Right cardiac atrium (tissue), 5 donors: Measurements from ENCODE around the gene SDK1. TPM values are rescaled to one million over a fixed set of nuclear protein-coding genes. Genes with fewer than 3 reads are reported as not detected.

ENCODE experiments used
- ATAC-seq, 2 donors: fragments of 200-7000 bp; cut with Tn5 transposase; one replicate each; pipeline versions ENCODE4 v1.8.0 to v1.9.1; 2020; ENCODE audit warnings: moderate library complexity in 2 of 2, mild to moderate bottlenecking in 1 of 2
- DNase-seq, 3 donors: peaks; one replicate each; pipeline ENCODE4 v3.0.0-alpha.2; 2020
- H3K27ac ChIP-seq: one replicate; pipeline ENCODE4 v1.5.1; 2013; ENCODE audit warnings: mild to moderate bottlenecking, low read length, control low read depth, moderate library complexity
- H3K27me3 ChIP-seq: one replicate; pipeline ENCODE4 v1.6.1; 2013; ENCODE audit not compliant: control insufficient read depth, insufficient read depth
- H3K4me1 ChIP-seq: one replicate; pipeline ENCODE4 v1.6.1; 2013; ENCODE audit warnings: low read length; ENCODE audit not compliant: control insufficient read depth, insufficient read depth
- H3K4me3 ChIP-seq: one replicate; pipeline ENCODE4 v1.5.1; 2013; ENCODE audit warnings: low read length, control low read depth
- H3K9me3 ChIP-seq: one replicate; pipeline ENCODE4 v1.6.1; 2013; ENCODE audit warnings: low read length; ENCODE audit not compliant: control insufficient read depth
- WGBS: extraction: QIAGEN DNeasy Blood & Tissue Kit; methylation state at CpG from one replicate; pipeline ENCODE4 v1.1.7; 2013; 5-methylcytosine and 5-hydroxymethylcytosine counted together
- intact Hi-C, 4 donors: fragments of 100-400 bp; cut with DNase I; formaldehyde crosslinking; loops; one replicate each; pipeline versions ENCODE4 v1.11.0 to v1.14.0; 2022 to 2023
- polyA plus RNA-seq: library from polyadenylated mRNA; stranded (reverse); fragments of 200-250 nt; gene quantifications from one replicate; pipeline ENCODE4 v1.2.3, GENCODE V29; 2013
- total RNA-seq, 4 donors: library from RNA; stranded (reverse); fragmentation: NEBNext Ultra II Directional; extraction: Animal tissue kit (Norgen Biotek cat#: 25700); gene quantifications; one replicate each; pipeline ENCODE4 v1.2.1, GENCODE V29; 2021
- donor health status: healthy with polysubstance abuse.
- donor health status: DM: no; HTN: yes; CAD: no.
- donor health status: DM: no; HTN: no; CAD: no.
- donor health status: DM: no; HTN: yes; CAD: no; lungs with severe emphysema.
- donor health status: DM: yes; HTN: yes; CAD: no.

The SDK1 gene
- total and polyA plus RNA-seq, 5 donors, result 0.97 to 3.2 (median 2.4) TPM

DNA sequence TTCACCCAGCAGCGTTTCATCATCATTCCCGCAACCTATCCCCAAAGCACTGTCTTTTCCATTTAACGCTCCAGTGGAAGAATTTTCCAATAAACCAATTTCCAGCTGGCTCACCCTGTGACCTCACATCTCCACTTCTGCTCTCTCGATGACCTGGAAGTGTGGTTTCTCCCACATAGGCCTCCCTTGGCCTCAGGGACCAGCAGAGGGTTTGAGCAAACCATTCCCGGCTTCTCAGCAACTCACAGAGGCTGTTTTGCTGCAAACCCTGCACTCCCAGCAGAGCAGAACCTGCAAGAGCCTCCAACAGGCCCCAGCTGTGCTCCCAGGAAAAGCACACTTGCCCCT, 858.1 kb downstream of the SDK1 start:
- ATAC-seq, result no peak
- no peaks in the 10 kb centered on the region for H3K27me3 ChIP-seq
- 88% methylated on average over 5 of the region's 5 CpGs for WGBS
- no peaks in the 10 kb centered on the region for H3K4me1 ChIP-seq
- intact Hi-C loops, result no loop called here
- DNase-seq, result no peak
- no peak overlapping the region for H3K4me3 ChIP-seq
- H3K9me3 ChIP-seq, result no peaks in the 10 kb centered on the region
- H3K27ac ChIP-seq, result no peak overlapping the region

DNA sequence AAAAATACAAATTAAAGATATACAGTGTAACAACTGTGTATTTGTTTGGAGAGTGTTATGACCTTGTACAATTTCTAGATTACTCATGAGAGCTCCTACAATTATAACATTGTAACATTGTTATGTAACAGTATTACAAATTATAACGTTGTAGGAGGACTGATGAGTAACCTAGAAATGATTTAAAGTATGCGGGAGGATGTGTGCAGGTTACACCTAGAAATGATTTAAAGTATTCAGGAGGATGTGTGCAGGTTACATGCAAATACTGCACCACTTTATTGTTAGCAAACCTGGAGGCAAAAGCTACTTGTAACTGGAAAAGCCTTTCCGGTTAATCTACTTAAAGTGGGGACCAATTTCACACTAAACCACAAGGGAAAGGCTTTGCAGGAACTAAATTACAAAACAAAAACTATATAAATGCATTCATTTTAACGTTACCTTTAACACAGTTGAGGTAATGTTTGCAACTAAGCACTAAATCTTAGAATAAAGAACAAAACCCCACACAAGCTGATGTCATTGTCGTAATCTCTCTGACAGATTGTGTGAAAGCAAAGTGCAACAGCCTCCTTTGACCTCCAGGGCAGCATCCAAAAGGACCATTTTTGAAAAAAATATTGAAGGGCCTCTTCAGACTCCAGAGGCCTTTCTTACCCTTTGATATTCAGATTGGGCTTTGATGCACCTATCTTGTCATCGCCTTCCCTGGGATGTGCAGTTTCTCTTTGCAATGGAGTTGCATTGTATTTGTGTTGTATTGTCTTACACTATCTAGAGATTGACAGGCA, 858.9 kb downstream of the SDK1 start:
- no peak overlapping the region for H3K27ac ChIP-seq
- no peak for DNase-seq
- no peaks in the 10 kb centered on the region for H3K27me3 ChIP-seq
- WGBS, result 83% methylated on average over 6 of the region's 6 CpGs
- no peaks in the 10 kb centered on the region for H3K9me3 ChIP-seq
- no peaks in the 10 kb centered on the region for H3K4me1 ChIP-seq
- intact Hi-C loops, result no loop called here
- H3K4me3 ChIP-seq, result no peak overlapping the region
- no peak for ATAC-seq

DNA sequence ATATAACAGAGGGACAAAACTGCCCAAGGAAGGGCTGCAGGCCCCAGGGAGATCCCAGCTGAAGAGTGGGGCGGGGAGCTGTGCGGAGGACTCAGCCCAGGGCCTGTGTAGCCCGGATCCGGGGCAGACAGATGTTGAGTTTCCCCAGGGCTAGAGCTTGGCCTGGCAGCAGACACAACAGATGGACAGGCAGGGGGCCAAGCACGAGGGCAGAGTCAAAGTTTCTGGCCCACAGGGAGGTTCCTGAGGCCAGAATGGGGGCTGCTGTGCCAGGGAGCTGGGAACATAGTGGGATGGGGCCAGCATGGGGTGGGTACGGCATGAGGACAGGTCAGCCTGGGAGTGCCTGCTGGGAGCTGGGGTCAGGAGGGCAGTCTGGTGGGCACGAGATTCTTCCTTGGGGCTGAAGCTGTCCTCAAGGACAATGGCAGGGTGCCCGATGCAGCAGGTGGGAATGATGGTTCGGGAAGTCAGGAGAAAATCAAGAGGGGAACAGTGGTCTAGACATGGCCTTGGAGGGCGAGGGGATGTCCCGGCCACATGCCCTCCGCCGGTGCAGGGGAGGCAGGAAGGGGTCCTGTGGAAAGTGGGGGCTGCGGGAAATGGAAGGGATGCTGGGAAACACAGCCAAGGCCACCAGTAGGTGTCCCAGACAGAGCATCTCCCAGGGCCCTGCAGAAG, 862.0 kb downstream of the SDK1 start:
- no peaks in the 10 kb centered on the region for H3K9me3 ChIP-seq
- intact Hi-C loops, result no loop called here
- no peaks in the 10 kb centered on the region for H3K4me1 ChIP-seq
- no peaks in the 10 kb centered on the region for H3K27me3 ChIP-seq
- DNase-seq, result peak; percentile 26 to 67 (median 60)
- no peak overlapping the region for H3K27ac ChIP-seq
- no peak overlapping the region for H3K4me3 ChIP-seq
- peak; percentile 34 to 49 for ATAC-seq
- WGBS, result 74% methylated on average over 14 of the region's 14 CpGs

DNA sequence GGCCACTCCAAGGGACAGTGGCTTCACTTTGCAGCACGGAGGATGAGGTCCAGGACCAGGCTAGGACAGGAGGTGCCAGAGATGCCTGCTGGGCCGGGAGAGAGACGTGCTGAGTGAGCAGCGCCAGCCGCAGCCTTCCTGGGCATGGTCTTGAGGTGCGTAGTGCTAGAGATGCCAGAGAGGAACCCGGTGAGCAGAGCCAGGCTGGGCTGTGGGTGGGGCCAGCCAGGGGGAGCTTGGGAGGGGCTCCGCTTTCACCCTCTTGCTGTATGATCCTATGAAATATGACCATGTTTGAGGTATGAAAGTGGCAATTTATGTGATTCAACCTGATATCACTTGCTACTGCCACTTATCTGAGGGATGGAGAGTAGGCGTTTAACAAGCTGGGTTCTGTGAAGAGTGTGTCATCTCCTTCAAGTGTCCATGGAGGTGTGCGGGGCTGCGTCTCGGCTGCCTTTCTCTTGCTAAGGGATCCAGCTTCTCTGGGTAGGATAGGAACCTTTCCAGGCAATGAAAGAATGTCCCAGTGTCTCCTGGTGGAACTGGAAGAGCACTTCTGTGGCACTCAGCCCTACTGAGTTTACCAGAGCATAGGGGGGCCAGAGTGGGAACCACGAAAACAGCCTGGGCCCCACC, 862.6 kb downstream of the SDK1 start:
- Histone ChIP-seq H3K4me3 (no peak overlapping the region), H3K27me3 (no peaks in the 10 kb centered on the region), H3K27ac (no peak overlapping the region), H3K4me1 (no peaks in the 10 kb centered on the region), H3K9me3 (no peaks in the 10 kb centered on the region)
- ATAC-seq (no peak), DNase-seq (peak in 1 of 3 donors; percentile 19)
- intact Hi-C loops, result no loop called here
- 85% methylated on average over 13 of the region's 13 CpGs for WGBS

DNA sequence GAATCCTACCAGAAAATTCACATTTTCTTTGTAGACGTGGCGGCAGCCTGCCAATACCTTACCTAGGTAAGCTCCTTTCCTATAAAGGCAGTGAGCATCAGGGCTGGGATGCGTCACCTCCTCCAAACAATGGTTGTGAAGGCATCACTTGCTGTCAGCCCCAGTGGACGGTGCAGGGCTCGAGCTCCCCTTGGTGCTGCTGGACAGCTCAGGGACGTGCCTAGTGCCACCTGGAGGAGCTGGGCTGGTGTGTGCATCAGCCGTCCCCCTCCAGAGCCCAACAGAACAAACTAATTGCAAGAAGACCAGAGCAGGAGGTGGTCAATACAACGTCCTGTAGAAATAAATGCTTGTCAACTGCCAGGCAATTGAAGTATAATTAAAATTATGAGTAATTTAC, 863.5 kb downstream of the SDK1 start:
- Histone ChIP-seq H3K4me3 (no peak overlapping the region), H3K4me1 (no peaks in the 10 kb centered on the region), H3K27ac (no peak overlapping the region), H3K9me3 (no peaks in the 10 kb centered on the region), H3K27me3 (no peaks in the 10 kb centered on the region)
- DNase-seq, result peak in 1 of 3 donors; percentile 9
- intact Hi-C loops, result no loop called here
- 78% methylated on average over 8 of the region's 8 CpGs for WGBS
- ATAC-seq, result no peak

DNA sequence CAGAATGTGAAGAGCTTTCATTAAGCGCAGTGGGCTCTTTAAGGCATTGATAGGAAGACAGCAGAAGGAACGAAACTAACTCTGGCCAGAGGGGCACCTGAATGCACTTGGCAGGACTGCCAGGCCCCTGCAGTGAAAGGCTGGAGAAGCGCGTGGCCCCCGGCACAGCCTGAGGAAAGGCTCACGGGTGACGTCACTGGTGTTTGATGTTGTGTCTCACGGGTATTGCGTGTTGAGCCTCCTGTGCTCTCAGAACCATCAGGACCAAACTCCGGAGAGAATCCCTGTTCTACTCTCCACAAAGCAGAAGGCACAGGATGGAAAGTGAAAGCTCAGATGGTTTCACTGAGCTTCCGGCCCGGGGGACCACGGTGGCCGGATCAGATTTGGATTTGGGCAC, 865.3 kb downstream of the SDK1 start:
- H3K4me3 ChIP-seq, result no peak overlapping the region
- H3K9me3 ChIP-seq, result no peaks in the 10 kb centered on the region
- no peaks in the 10 kb centered on the region for H3K27me3 ChIP-seq
- no peak for ATAC-seq
- intact Hi-C loops, result no loop called here
- no peaks in the 10 kb centered on the region for H3K4me1 ChIP-seq
- no peak overlapping the region for H3K27ac ChIP-seq
- DNase-seq, result no peak
- 88% methylated on average over 14 of the region's 14 CpGs for WGBS

DNA sequence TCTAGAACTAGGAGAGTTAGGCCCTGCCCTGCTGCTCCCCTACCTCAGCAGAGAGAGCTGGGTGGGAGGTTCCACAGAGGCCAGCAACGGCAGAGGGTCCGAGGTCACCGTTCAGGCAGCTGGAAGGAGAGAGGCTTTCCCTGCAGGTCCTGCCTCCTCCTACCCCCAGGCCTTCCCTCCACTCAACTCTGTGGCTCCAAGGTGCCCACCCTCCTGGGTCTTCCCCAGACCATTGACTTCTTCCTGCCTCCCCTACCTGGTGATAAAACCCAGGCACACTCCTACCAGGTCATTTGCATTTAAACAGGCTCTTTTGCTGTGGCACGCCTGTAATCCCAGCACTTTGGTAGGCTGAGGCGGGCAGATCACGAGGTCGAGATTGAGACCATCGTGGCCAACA, 865.8 kb downstream of the SDK1 start:
- no peaks in the 10 kb centered on the region for H3K27me3 ChIP-seq
- no peak overlapping the region for H3K27ac ChIP-seq
- no peak overlapping the region for H3K4me3 ChIP-seq
- 82% methylated on average over 8 of the region's 8 CpGs for WGBS
- ATAC-seq (no peak), DNase-seq (no peak)
- H3K9me3 ChIP-seq, result no peaks in the 10 kb centered on the region
- intact Hi-C loops, result no loop called here
- no peaks in the 10 kb centered on the region for H3K4me1 ChIP-seq

DNA sequence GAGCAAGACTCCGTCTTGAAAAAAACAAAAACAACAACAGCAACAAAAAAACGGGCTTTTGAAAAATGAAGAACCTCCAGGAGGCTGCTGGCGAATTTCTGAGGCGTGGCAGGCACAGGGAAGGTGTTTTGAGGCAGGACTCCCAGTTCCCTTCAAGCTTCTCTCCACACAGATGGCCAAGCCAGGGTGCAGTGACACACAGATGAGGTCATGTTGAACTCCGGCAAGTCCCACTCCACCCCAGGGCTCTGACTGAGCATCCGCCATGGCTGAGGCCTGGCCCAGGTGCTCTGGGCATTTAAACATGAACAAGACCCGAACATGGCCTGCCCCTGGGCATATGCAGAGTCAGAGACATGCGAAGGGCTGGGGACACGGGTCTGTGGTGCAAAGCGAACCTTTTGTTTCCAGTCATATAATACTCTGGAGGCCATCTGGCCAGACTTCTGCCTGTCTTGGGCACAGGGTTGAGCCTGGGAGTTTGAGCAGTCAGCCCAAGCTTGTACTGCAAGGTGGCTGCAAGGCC, 866.4 kb downstream of the SDK1 start:
- DNase-seq (no peak), ATAC-seq (no peak)
- intact Hi-C loops, result no loop called here
- Histone ChIP-seq H3K4me1 (no peaks in the 10 kb centered on the region), H3K9me3 (no peaks in the 10 kb centered on the region), H3K27ac (no peak overlapping the region), H3K27me3 (no peaks in the 10 kb centered on the region), H3K4me3 (no peak overlapping the region)
- 85% methylated on average over 10 of the region's 10 CpGs for WGBS

DNA sequence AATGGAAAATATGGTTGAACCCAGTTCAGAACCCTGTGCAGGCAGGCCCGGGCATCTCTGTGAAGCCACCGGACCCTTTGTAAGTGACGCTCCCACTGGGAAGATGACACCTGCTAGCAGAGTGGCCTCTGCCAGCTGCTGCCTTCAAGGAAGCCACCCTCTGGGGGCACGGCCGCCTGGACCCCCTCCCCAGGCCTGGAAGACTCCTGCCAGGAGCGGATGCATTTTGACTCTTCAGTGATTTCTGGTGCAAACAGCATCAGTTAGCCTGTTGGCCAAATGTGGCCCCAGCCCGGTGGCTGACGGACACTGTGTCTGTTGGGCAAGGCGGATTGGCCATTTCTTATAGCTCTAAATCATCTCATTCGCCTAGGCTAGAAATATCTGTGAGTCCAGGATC, 867.0 kb downstream of the SDK1 start:
- Histone ChIP-seq H3K4me1 (no peaks in the 10 kb centered on the region), H3K4me3 (no peak overlapping the region), H3K9me3 (no peaks in the 10 kb centered on the region), H3K27me3 (no peaks in the 10 kb centered on the region), H3K27ac (no peak overlapping the region)
- no peak for ATAC-seq
- intact Hi-C loops, result no loop called here
- DNase-seq, result peak in 1 of 3 donors; percentile 19
- WGBS, result 93% methylated on average over 10 of the region's 10 CpGs

DNA sequence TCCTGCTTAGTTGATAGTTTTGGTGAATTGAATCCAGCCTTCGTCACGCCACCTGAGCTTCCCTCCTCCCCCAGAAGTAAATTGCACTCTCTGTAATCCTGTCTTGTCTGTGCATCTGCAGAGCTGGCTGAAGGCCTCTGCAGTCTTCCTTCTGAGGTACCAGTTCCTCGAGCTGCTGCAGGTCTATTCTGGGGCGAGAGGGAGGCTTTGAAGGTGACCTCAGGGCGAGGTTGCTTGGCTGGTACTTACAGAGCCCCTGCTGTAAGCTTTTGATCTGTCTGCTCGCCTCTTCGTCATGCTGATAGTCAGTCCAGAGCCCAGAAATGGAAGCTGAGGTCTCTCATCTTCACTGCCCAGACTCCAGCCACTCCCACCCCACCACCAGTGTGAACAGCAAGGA, 867.5 kb downstream of the SDK1 start:
- H3K27me3 ChIP-seq, result no peaks in the 10 kb centered on the region
- ATAC-seq, result no peak
- 50% methylated on average over 7 of the region's 7 CpGs for WGBS
- no peaks in the 10 kb centered on the region for H3K4me1 ChIP-seq
- intact Hi-C loops, result no loop called here
- H3K4me3 ChIP-seq, result no peak overlapping the region
- no peak overlapping the region for H3K27ac ChIP-seq
- no peaks in the 10 kb centered on the region for H3K9me3 ChIP-seq
- no peak for DNase-seq

DNA sequence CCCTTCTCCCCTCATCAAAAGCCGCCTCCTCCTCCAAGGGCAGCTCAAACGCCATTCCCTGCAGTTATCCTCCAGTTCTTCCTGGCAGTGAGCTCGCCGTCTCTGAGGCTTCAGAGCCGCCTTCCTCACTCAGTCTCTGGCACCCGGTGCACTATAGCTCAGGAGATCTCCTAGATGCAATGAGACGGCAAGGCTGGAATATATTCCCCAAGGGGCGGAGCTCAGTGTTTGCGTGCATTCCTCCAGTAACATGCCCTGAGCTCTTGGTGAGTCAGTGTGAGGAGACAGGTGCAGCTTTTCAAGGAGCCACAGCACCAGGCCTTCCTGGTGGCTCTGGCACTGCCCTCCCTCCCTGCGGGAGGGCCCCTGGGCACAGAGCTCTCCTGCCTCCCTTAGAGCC, 868.4 kb downstream of the SDK1 start:
- no peak overlapping the region for H3K27ac ChIP-seq
- H3K4me3 ChIP-seq, result no peak overlapping the region
- H3K27me3 ChIP-seq, result no peaks in the 10 kb centered on the region
- intact Hi-C loops, result no loop called here
- no peaks in the 10 kb centered on the region for H3K4me1 ChIP-seq
- 83% methylated on average over 10 of the region's 10 CpGs for WGBS
- no peak for ATAC-seq
- DNase-seq, result no peak
- H3K9me3 ChIP-seq, result no peaks in the 10 kb centered on the region
